22Rv1 (cell line): ENCODE measurements around the gene RITA1.

Experiments
- ZFX ChIP-seq: fragments of 450-650 bp; IDR thresholded peaks from 2 replicates; pipeline ENCODE4 v1.6.1; 2017; ENCODE audit warnings: antibody characterized with exemption, borderline replicate concordance
- TF ChIP-seq, protein P1 (sequence below): fragments of 450-650 bp; IDR thresholded peaks from 2 replicates; pipeline ENCODE4 v1.5.1; 2017; ENCODE audit warnings: mild to moderate bottlenecking

DNA sequence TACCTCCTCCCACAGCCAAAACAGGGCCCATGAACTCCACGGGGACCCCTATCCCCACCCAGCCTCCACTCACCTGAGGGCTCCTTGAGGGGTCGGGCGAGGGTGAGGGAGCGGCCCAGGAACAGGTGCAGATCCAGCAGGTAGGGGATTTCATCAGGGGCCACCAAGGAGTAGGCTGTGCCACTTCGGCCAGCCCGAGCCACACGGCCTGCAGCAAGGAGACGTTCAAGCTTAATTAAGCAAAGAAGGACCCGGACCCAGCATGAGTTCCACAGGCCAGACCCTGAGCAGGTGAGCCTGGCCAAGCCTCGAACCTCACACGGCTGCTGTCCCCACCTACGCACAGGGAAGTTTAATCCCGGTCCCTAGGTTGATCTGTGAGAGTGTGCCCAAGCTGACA lies 15.8 kb upstream of the RITA1 start:
- TF ChIP-seq, protein P1, sequence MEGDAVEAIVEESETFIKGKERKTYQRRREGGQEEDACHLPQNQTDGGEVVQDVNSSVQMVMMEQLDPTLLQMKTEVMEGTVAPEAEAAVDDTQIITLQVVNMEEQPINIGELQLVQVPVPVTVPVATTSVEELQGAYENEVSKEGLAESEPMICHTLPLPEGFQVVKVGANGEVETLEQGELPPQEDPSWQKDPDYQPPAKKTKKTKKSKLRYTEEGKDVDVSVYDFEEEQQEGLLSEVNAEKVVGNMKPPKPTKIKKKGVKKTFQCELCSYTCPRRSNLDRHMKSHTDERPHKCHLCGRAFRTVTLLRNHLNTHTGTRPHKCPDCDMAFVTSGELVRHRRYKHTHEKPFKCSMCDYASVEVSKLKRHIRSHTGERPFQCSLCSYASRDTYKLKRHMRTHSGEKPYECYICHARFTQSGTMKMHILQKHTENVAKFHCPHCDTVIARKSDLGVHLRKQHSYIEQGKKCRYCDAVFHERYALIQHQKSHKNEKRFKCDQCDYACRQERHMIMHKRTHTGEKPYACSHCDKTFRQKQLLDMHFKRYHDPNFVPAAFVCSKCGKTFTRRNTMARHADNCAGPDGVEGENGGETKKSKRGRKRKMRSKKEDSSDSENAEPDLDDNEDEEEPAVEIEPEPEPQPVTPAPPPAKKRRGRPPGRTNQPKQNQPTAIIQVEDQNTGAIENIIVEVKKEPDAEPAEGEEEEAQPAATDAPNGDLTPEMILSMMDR = no peak
- TF ChIP-seq ZFX = no peak
